BJ (cell line): ENCODE results near the gene CDX2. TPM values are rescaled to one million over a fixed set of nuclear protein-coding genes. Genes with fewer than 3 reads are reported as not detected.

Experiments used
- CTCF ChIA-PET: fragments of 350-600 bp; formaldehyde crosslinking; extraction: SDS; loops from one replicate; lab custom pipeline; 2021; ENCODE audit warnings: antibody characterized with exemption, inconsistent platforms; lab: Yijun Ruan, JAX
- POLR2A ChIA-PET: fragments of 300-600 bp; sonication (Branson Sonifier 250); formaldehyde crosslinking; extraction: SDS; loops from one replicate; lab custom pipeline; 2021; ENCODE audit warnings: antibody characterized with exemption; lab: Charles Lee
- DNase-seq: peaks from one replicate; pipeline ENCODE4 v3.0.0-alpha.2; 2011; ENCODE audit warnings: low read depth
- H3K27me3 ChIP-seq: 2 replicates; pipeline ENCODE4 v1.6.0; 2011; ENCODE audit warnings: low read length; ENCODE audit not compliant: control insufficient read depth, insufficient read depth
- H3K36me3 ChIP-seq: 2 replicates; pipeline ENCODE4 v1.5.1; 2011; ENCODE audit warnings: low read length; ENCODE audit not compliant: control insufficient read depth, insufficient read depth
- H3K4me3 ChIP-seq: 2 replicates; pipeline ENCODE4 v1.5.1; 2011; ENCODE audit warnings: low read depth, mild to moderate bottlenecking, control low read depth, low read length
- polyA plus RNA-seq: library from polyadenylated mRNA; depleted of rRNA; stranded (reverse); fragments of >200 nt; gene quantifications from 2 replicates; pipeline ENCODE4 v1.2.3, GENCODE V29; 2011
- TF ChIP-seq, protein P1 (sequence below): IDR thresholded peaks from 2 replicates; pipeline ENCODE4 v1.5.1; 2011; ENCODE audit warnings: low read depth, mild to moderate bottlenecking, control low read depth, inconsistent platforms, low read length, moderate library complexity; ENCODE audit not compliant: insufficient read depth

Gene CDX2
- polyA plus RNA-seq, 1 experiment, result not detected

DNA sequence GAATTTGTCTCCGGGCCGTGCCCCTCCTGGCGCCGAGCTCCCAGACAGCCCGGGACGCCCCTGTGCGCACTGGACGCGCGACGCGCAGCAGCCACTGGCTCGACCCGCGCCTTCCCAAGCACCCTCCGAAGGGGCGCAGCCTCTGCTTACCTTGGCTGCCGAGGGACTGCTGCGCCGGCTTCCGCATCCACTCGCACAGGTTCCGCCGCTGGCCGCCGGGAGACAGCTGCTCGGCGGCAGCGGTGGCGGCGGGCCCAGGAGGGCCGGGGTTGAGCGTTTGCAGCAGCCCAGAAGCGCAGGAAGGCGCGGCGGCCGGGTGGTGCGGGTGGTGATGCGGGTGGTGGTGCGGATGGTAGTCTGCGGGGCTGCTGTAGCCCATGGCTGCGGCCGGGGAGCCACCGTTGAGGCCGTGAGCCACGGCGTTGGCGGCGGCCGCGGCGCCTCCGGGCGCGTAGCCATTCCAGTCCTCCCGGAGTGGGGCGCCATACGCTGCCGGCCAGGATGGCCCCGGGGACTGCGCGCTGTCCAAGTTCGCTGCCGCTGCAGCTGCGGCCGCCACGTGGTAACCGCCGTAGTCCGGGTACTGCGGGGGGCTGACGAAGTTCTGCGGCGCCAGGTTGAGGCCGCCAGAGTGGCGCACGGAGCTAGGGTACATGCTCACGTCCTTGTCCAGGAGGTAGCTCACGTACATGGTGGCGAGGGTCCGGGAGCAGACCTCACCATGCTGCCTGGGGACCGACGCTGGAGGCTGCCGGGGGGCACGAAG is 616 bp downstream of the CDX2 start:
- CTCF ChIA-PET, result interaction anchor here (0.7 to 3.0 kb wide), 3 partner anchors 9 to 15 kb away, joined by 4 to 11 read pairs (median 4); no protein-coding TSS in a partner anchor
- Histone ChIP-seq H3K36me3 (no peaks in the 10 kb centered on the region), H3K27me3 (peaks cover 79% of the 10 kb centered on the region), H3K4me3 (no peak overlapping the region)
- POLR2A ChIA-PET, result no interaction called here
- DNase-seq, result no peak
- TF ChIP-seq, protein P1, sequence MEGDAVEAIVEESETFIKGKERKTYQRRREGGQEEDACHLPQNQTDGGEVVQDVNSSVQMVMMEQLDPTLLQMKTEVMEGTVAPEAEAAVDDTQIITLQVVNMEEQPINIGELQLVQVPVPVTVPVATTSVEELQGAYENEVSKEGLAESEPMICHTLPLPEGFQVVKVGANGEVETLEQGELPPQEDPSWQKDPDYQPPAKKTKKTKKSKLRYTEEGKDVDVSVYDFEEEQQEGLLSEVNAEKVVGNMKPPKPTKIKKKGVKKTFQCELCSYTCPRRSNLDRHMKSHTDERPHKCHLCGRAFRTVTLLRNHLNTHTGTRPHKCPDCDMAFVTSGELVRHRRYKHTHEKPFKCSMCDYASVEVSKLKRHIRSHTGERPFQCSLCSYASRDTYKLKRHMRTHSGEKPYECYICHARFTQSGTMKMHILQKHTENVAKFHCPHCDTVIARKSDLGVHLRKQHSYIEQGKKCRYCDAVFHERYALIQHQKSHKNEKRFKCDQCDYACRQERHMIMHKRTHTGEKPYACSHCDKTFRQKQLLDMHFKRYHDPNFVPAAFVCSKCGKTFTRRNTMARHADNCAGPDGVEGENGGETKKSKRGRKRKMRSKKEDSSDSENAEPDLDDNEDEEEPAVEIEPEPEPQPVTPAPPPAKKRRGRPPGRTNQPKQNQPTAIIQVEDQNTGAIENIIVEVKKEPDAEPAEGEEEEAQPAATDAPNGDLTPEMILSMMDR, result no peak

DNA sequence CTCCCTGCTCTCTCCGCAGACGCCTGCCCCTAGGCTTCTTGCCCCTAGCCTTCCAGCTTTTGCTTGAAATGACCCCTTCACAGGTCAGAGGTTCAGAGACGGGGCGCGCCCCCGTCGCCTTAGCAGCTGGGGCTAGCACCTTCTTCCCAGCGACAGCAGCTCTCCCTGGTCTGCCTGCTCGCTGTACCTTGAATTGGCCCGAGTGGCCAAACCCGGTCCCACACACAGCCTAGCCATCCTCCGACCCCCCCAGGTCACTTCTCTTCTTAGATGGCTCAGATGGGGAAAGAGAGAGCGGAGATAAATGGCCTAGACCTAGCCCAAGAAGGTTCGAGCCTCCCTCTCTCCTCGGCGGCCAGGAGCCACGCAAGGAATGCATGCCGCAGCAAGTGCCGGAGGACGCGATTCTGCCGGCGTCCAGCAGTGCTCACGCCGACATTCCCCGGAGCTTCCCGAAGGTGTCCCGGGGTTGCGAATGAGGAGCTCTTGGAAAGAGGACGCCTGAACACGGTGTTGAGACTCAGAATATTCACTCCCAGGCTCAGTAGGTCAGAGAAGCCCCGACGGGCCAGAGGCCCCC is 1.3 kb downstream of the CDX2 start:
- TF ChIP-seq, protein P1, result no peak
- CTCF ChIA-PET, result interaction anchor here (0.9 to 1.6 kb wide), 3 partner anchors 14 to 141 kb away, joined by 3 to 4 read pairs (median 3); no protein-coding TSS in a partner anchor
- Histone ChIP-seq H3K36me3 (no peaks in the 10 kb centered on the region), H3K27me3 (peaks cover 75% of the 10 kb centered on the region), H3K4me3 (no peak overlapping the region)
- no peak for DNase-seq
- POLR2A ChIA-PET, result no interaction called here

DNA sequence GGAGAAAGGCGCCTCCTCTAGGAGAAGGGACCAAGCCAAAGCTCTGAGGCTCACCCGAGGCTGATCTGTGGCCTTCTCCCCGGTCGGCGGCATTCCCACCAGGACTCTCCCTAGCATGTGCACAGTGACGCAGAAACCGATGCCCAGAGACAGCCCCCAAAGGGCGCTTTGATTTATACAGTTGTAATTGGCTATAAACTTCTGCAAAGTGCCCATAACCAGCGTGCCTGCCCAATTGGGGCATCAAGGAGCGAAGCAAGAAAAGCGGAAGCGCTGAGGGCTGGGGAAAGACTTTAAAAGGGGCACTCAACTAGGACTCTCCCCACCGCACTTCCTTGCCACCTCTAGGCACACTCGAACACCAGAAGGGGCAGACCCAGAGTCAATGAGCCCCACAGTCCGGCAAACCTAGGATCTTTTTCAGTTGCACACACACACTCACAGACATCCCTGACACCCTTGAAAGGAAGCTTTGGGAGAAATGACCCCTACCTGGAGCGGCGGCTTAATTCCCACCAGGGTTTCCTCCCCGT is 1.8 kb downstream of the CDX2 start:
- Histone ChIP-seq H3K36me3 (no peaks in the 10 kb centered on the region), H3K27me3 (peaks cover 76% of the 10 kb centered on the region), H3K4me3 (no peak overlapping the region)
- no peak for DNase-seq
- ChIA-PET POLR2A (no interaction called here), CTCF (interaction anchor here (1.1 to 1.6 kb wide), 2 partner anchors 16 to 140 kb away, joined by 3 read pairs; no protein-coding TSS in a partner anchor)
- TF ChIP-seq, protein P1, result no peak

DNA sequence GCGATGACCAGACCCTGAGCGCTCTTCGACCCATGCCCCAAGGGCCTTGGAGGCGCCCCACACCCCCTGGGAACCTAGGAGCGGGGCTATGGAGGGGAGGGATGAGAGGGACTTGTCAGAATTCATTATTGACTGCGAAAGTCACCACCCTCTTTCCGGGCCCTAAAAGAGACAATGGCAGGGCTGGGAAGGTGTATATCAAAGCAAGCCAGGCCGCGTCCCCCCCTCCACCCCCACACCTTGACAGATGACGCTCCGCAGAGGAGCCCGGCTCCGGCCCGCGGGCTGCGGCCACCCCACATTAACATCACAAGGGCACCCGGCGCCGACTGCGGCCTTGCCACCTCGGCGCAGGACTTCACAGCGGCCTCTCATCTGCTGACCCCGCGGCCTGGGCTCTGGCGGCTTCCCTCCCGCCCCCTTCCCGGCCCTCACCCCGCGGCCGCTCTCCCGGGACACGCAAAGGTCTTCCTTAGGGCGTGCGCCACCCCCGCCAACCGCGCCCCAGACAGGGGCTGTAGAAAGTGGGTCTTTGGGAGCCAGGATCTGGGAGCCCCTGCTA is 2.4 kb downstream of the CDX2 start:
- Histone ChIP-seq H3K4me3 (no peak overlapping the region), H3K36me3 (no peaks in the 10 kb centered on the region), H3K27me3 (peaks cover 75% of the 10 kb centered on the region)
- CTCF ChIA-PET, result interaction anchor here (1.1 to 1.6 kb wide), 2 partner anchors 16 to 140 kb away, joined by 3 read pairs; no protein-coding TSS in a partner anchor
- POLR2A ChIA-PET, result no interaction called here
- DNase-seq, result no peak
- TF ChIP-seq, protein P1, result no peak
